ENCODE measurements around the gene TENT4A. TPM values are rescaled to one million over a fixed set of nuclear protein-coding genes. Genes with fewer than 3 reads are reported as not detected.

The TENT4A gene
- total RNA-seq, 1 donor from 2014 or later: 21.6 TPM

DNA sequence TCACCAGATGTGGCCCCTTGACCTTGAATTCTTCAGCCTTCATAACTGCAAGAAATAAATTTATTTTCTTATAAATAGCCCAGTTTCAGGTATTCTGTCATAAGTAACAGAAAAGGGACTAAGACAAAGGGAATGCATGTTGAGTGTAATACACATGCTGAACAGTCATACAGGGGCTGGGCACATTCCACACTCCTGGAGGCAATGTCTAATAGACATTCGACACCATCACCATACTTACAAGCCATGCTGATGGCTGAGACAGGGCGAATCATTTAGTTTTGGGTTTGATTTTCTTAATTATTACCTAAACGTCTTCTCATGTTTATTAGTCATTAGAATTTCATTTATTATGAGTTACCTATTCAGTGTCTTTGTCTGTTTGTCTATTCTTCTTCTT is 68.5 kb downstream of the TENT4A start:
- H3K27me3 Mint-ChIP-seq (ENCODE audit: unreplicated experiment): no peaks in the 10 kb centered on the region
- H3K4me3 Mint-ChIP-seq (ENCODE audit: unreplicated experiment): no peak overlapping the region
- H3K4me1 Mint-ChIP-seq (ENCODE audit: unreplicated experiment): peaks cover 3% of the 10 kb centered on the region
- H3K9me3 Mint-ChIP-seq (ENCODE audit: unreplicated experiment): no peaks in the 10 kb centered on the region
- no peak overlapping the region for H3K27ac Mint-ChIP-seq (ENCODE audit: unreplicated experiment)
- H3K36me3 Mint-ChIP-seq (ENCODE audit: unreplicated experiment): no peaks in the 10 kb centered on the region
- no peak for TF ChIP-seq CTCF (IDR thresholded peaks at IDR 0.05)
- no peak for DNase-seq (ENCODE audit: extremely low spot score, unreplicated experiment)

GRCh38 chr5:6783787-6784186 is 70.6 kb downstream of the TENT4A start:
- peak; percentile 30 for DNase-seq (ENCODE audit: extremely low spot score, unreplicated experiment)

DNA sequence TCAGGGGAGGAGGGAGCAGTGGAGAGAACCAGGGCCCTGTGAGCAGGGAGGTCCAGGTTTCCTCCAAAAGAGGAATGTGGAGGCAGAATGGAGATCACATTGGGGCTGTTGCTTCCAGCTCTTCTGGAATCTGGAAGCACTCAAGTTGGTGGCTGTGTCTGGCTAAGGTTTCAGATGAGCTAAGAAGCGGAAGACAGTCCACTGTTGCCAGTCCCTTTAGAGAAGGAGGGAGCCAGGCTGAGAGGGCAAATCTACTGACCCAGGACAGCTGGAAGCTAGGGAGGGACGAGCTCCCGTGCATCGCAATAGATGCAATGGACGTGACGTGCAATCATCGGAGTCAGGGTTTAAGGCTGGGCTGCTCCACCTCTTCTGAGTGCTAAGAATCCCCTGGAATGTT is 71.2 kb downstream of the TENT4A start:
- H3K27me3 Mint-ChIP-seq (ENCODE audit: unreplicated experiment): no peaks in the 10 kb centered on the region
- H3K36me3 Mint-ChIP-seq (ENCODE audit: unreplicated experiment): no peaks in the 10 kb centered on the region
- peaks cover 5% of the 10 kb centered on the region for H3K4me1 Mint-ChIP-seq (ENCODE audit: unreplicated experiment)
- no peak for TF ChIP-seq CTCF (IDR thresholded peaks at IDR 0.05)
- no peak overlapping the region for H3K4me3 Mint-ChIP-seq (ENCODE audit: unreplicated experiment)
- H3K9me3 Mint-ChIP-seq (ENCODE audit: unreplicated experiment): no peaks in the 10 kb centered on the region
- H3K27ac Mint-ChIP-seq (ENCODE audit: unreplicated experiment): no peak overlapping the region
- peak; percentile 49 for DNase-seq (ENCODE audit: extremely low spot score, unreplicated experiment)

More at GRCh38 chr5:6783787-6784186, 70.6 kb downstream of the TENT4A start:
- no peak overlapping the region for H3K4me3 Mint-ChIP-seq (ENCODE audit: unreplicated experiment)
- H3K27ac Mint-ChIP-seq (ENCODE audit: unreplicated experiment): no peak overlapping the region
- no peaks in the 10 kb centered on the region for H3K9me3 Mint-ChIP-seq (ENCODE audit: unreplicated experiment)
- H3K4me1 Mint-ChIP-seq (ENCODE audit: unreplicated experiment): peaks cover 3% of the 10 kb centered on the region
- no peak for TF ChIP-seq CTCF (IDR thresholded peaks at IDR 0.05)
- H3K27me3 Mint-ChIP-seq (ENCODE audit: unreplicated experiment): no peaks in the 10 kb centered on the region
- no peaks in the 10 kb centered on the region for H3K36me3 Mint-ChIP-seq (ENCODE audit: unreplicated experiment)

- no peak for TF ChIP-seq CTCF (IDR thresholded peaks at IDR 0.05)
- Mint-ChIP-seq H3K9me3 (ENCODE audit: unreplicated experiment) (no peaks in the 10 kb centered on the region), H3K4me3 (ENCODE audit: unreplicated experiment) (no peak overlapping the region), H3K27me3 (ENCODE audit: unreplicated experiment) (peaks cover 2% of the 10 kb centered on the region), H3K4me1 (ENCODE audit: unreplicated experiment) (peaks cover 5% of the 10 kb centered on the region), H3K36me3 (ENCODE audit: unreplicated experiment) (no peaks in the 10 kb centered on the region), H3K27ac (ENCODE audit: unreplicated experiment) (no peak overlapping the region)
- peak; percentile 62 for DNase-seq (ENCODE audit: extremely low spot score, unreplicated experiment)
Observed at GRCh38 chr5:6785161-6785860, 72.1 kb downstream of the TENT4A start.

GRCh38 chr5:6785861-6786180 is 72.6 kb downstream of the TENT4A start:
- Mint-ChIP-seq H3K36me3 (ENCODE audit: unreplicated experiment) (no peaks in the 10 kb centered on the region), H3K27me3 (ENCODE audit: unreplicated experiment) (peaks cover 4% of the 10 kb centered on the region), H3K27ac (ENCODE audit: unreplicated experiment) (no peak overlapping the region), H3K4me1 (ENCODE audit: unreplicated experiment) (peaks cover 5% of the 10 kb centered on the region), H3K4me3 (ENCODE audit: unreplicated experiment) (no peak overlapping the region), H3K9me3 (ENCODE audit: unreplicated experiment) (no peaks in the 10 kb centered on the region)
- peak; percentile 21 for DNase-seq (ENCODE audit: extremely low spot score, unreplicated experiment)
- no peak for TF ChIP-seq CTCF (IDR thresholded peaks at IDR 0.05)

Measured in osteocyte (in vitro differentiated cells).